SK-N-MC (cell line): ENCODE results near the gene LTA4H.

Experiments used
- EZH2 ChIP-seq: fragments of 200-600 bp; sonication (generic); IDR thresholded peaks from one replicate; pipeline ENCODE4 v1.6.1; 2017; ENCODE audit warnings: antibody characterized with exemption
- POLR2AphosphoS5 ChIP-seq: IDR thresholded peaks from 2 replicates; pipeline ENCODE4 v1.6.1; 2012; ENCODE audit warnings: mild to moderate bottlenecking, low read depth, low read length, borderline replicate concordance

DNA sequence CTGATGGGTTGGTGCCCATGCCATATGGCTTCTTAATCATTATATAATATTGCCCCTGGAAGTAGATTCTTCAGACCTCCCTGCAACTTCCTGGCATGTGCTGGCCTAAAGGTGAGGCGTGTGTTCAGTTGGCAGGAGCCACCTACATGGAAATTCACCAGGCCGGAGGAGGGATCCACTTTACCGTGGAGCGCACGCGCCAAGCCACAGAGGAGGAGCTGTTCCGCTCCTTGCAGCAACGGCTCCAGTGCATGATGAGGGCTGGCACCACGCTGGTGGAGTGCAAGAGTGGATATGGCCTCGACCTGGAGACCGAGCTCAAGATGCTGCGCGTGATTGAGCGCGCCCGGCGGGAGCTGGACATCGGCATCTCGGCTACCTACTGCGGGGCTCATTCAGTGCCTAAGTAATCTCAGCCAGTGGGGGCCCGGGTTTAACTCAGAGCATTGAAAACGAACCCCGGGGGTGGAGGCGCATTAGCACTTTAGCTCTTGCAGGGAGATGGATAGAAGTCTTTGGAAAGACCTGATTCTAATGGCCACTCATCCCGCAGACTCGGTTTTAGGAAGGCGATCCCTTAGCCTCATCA is 78.7 kb downstream of the LTA4H start:
- TF ChIP-seq EZH2 = no peak
- no peak for TF ChIP-seq POLR2AphosphoS5
